Astrocyte (in vitro differentiated cells and primary cell): ENCODE results near the gene REL. TPM values are rescaled to one million over a fixed set of nuclear protein-coding genes. Genes with fewer than 3 reads are reported as not detected.

ENCODE experiments used
- DNase-seq: peaks from one replicate; pipeline ENCODE4 v3.0.0-alpha.2; 2010; ENCODE audit warnings: low read depth
- FAIRE-seq: peaks from 2 replicates; lab custom pipeline; 2011; peaks lifted over from hg19 to GRCh38; lab: Jason Lieb, UNC
- H2AFZ ChIP-seq: 2 replicates; pipeline ENCODE4 v1.6.0; 2012; ENCODE audit warnings: low read depth, low read length, inconsistent platforms
- H3K27ac ChIP-seq: 2 replicates; pipeline ENCODE4 v1.5.1; 2011; ENCODE audit warnings: low read depth, low read length, inconsistent platforms
- H3K27me3 ChIP-seq: 2 replicates; pipeline ENCODE4 v1.6.0; 2011; ENCODE audit warnings: low read length, inconsistent platforms; ENCODE audit not compliant: insufficient read depth
- H3K36me3 ChIP-seq: 2 replicates; pipeline ENCODE4 v1.5.1; 2011; ENCODE audit warnings: low read length, inconsistent platforms; ENCODE audit not compliant: insufficient read depth
- H3K4me1 ChIP-seq: 2 replicates; pipeline ENCODE4 v1.5.1; 2011; ENCODE audit warnings: low read length, inconsistent platforms; ENCODE audit not compliant: insufficient read depth
- H3K4me2 ChIP-seq: 2 replicates; pipeline ENCODE4 v1.6.0; 2012; ENCODE audit warnings: low read length, inconsistent platforms
- H3K4me3 ChIP-seq: 2 replicates; pipeline ENCODE4 v1.5.1; 2011; ENCODE audit warnings: low read depth, mild to moderate bottlenecking, low read length, inconsistent platforms; ENCODE audit not compliant: insufficient read depth
- H3K79me2 ChIP-seq: 2 replicates; pipeline ENCODE4 v1.6.0; 2012; ENCODE audit warnings: mild to moderate bottlenecking, low read length, inconsistent platforms; ENCODE audit not compliant: insufficient read depth
- H3K9ac ChIP-seq: 2 replicates; pipeline ENCODE4 v1.6.0; 2012; ENCODE audit warnings: mild to moderate bottlenecking, low read length, inconsistent platforms
- H3K9me3 ChIP-seq: 2 replicates; pipeline ENCODE4 v1.5.1; 2012; ENCODE audit warnings: low read depth, mild to moderate bottlenecking, low read length, inconsistent platforms; ENCODE audit not compliant: insufficient read depth
- H4K20me1 ChIP-seq: 2 replicates; pipeline ENCODE4 v1.6.0; 2012; ENCODE audit warnings: low read length, inconsistent platforms; ENCODE audit not compliant: insufficient read depth
- H3K27ac Mint-ChIP-seq: one replicate; pipeline ENCODE4 v1.8.0; 2021; ENCODE audit warnings: mild to moderate bottlenecking, mixed read lengths; ENCODE audit not compliant: unreplicated experiment
- H3K27me3 Mint-ChIP-seq: one replicate; pipeline ENCODE4 v1.8.0; 2021; ENCODE audit warnings: low read depth, mixed read lengths; ENCODE audit not compliant: unreplicated experiment
- H3K36me3 Mint-ChIP-seq: one replicate; pipeline ENCODE4 v1.8.0; 2021; ENCODE audit warnings: low read depth, mixed read lengths; ENCODE audit not compliant: unreplicated experiment
- H3K4me1 Mint-ChIP-seq: one replicate; pipeline ENCODE4 v1.8.0; 2021; ENCODE audit warnings: low read depth, mixed read lengths; ENCODE audit not compliant: unreplicated experiment
- H3K4me3 Mint-ChIP-seq: one replicate; pipeline ENCODE4 v1.8.0; 2021; ENCODE audit warnings: mild to moderate bottlenecking, moderate library complexity, mixed read lengths; ENCODE audit not compliant: unreplicated experiment
- H3K9me3 Mint-ChIP-seq: one replicate; pipeline ENCODE4 v1.8.0; 2021; ENCODE audit warnings: mild to moderate bottlenecking, mixed read lengths; ENCODE audit not compliant: unreplicated experiment
- CTCF ChIP-seq: IDR thresholded peaks from 2 replicates; pipeline ENCODE4 v1.5.1; 2011; ENCODE audit warnings: low read depth, mild to moderate bottlenecking, inconsistent platforms, low read length, moderate library complexity; ENCODE audit not compliant: insufficient read depth
- EZH2 ChIP-seq: IDR thresholded peaks from 2 replicates; pipeline ENCODE4 v1.6.1; 2012; ENCODE audit warnings: mild to moderate bottlenecking, low read length, inconsistent platforms; ENCODE audit not compliant: insufficient read depth
- total RNA-seq: library from RNA; stranded (reverse); gene quantifications from 2 replicates; pipeline ENCODE4 v1.2.1, GENCODE V29; 2021

REL gene
- total RNA-seq, 1 donor from 2014 or later, result 6.5 TPM

GRCh38 chr2:60964651-60965498 is 83.5 kb downstream of the REL start:
- Mint-ChIP-seq H3K27ac (no peak overlapping the region), H3K4me1 (no peaks in the 10 kb centered on the region), H3K9me3 (no peaks in the 10 kb centered on the region), H3K36me3 (peaks cover 3% of the 10 kb centered on the region), H3K27me3 (no peaks in the 10 kb centered on the region), H3K4me3 (no peak overlapping the region)
- Histone ChIP-seq H4K20me1 (no peaks in the 10 kb centered on the region), H2AFZ (no peak overlapping the region), H3K79me2 (no peaks in the 10 kb centered on the region), H3K9me3 (no peaks in the 10 kb centered on the region), H3K9ac (no peak overlapping the region), H3K36me3 (no peaks in the 10 kb centered on the region), H3K4me2 (no peak overlapping the region), H3K4me3 (no peak overlapping the region), H3K4me1 (no peaks in the 10 kb centered on the region), H3K27me3 (no peaks in the 10 kb centered on the region), H3K27ac (no peak overlapping the region)
- no peak for TF ChIP-seq EZH2
- TF ChIP-seq CTCF, result no peak
- DNase-seq (no peak), FAIRE-seq (no peak)

- Histone ChIP-seq H3K27ac (no peak overlapping the region), H3K9ac (no peak overlapping the region), H4K20me1 (no peaks in the 10 kb centered on the region), H3K79me2 (no peaks in the 10 kb centered on the region), H3K36me3 (no peaks in the 10 kb centered on the region), H3K9me3 (no peaks in the 10 kb centered on the region), H3K4me1 (no peaks in the 10 kb centered on the region), H3K4me2 (no peak overlapping the region), H2AFZ (no peak overlapping the region), H3K27me3 (no peaks in the 10 kb centered on the region), H3K4me3 (no peak overlapping the region)
- no peaks in the 10 kb centered on the region for H3K4me1 Mint-ChIP-seq
- DNase-seq (no peak), FAIRE-seq (no peak)
- H3K27me3 Mint-ChIP-seq, result no peaks in the 10 kb centered on the region
- peaks cover 3% of the 10 kb centered on the region for H3K36me3 Mint-ChIP-seq
- H3K4me3 Mint-ChIP-seq, result no peak overlapping the region
- H3K27ac Mint-ChIP-seq, result no peak overlapping the region
- no peaks in the 10 kb centered on the region for H3K9me3 Mint-ChIP-seq
- TF ChIP-seq EZH2 (no peak), CTCF (no peak)
Observed at GRCh38 chr2:60965499-60965785, 84.1 kb downstream of the REL start.
